ENCODE measurements around the gene DENND10.

Gene DENND10

GRCh38 chr10:119112056-119112455, 8.1 kb downstream of the DENND10 start:
- no peak for TF ChIP-seq CTCF (IDR thresholded peaks at IDR 0.05; ENCODE audit: low read length, missing control alignments)
- DNase-seq (ENCODE audit: low read depth): peak; percentile 48
- no peak overlapping the region for H3K4me3 ChIP-seq (replicated peaks; ENCODE audit: low read depth, low read length)

- no peak for TF ChIP-seq CTCF (IDR thresholded peaks at IDR 0.05; ENCODE audit: low read length, missing control alignments)
- peak; percentile 98 for DNase-seq (ENCODE audit: low read depth)
- H3K4me3 ChIP-seq (replicated peaks; ENCODE audit: low read depth, low read length): no peak overlapping the region
Measured at GRCh38 chr10:119113751-119114732, 10.1 kb downstream of the DENND10 start.

- DNase-seq (ENCODE audit: low read depth): peak; percentile 58
- H3K4me3 ChIP-seq (replicated peaks; ENCODE audit: low read depth, low read length): no peak overlapping the region
- no peak for TF ChIP-seq CTCF (IDR thresholded peaks at IDR 0.05; ENCODE audit: low read length, missing control alignments)
Measured at GRCh38 chr10:119115926-119116325, 12.0 kb downstream of the DENND10 start.

GRCh38 chr10:119116326-119116951, 12.5 kb downstream of the DENND10 start:
- H3K4me3 ChIP-seq (replicated peaks; ENCODE audit: low read depth, low read length): no peak overlapping the region
- peak; percentile 58 for DNase-seq (ENCODE audit: low read depth)

GRCh38 chr10:119118231-119118630, 14.3 kb downstream of the DENND10 start:
- no peak for TF ChIP-seq CTCF (IDR thresholded peaks at IDR 0.05; ENCODE audit: low read length, missing control alignments)
- DNase-seq (ENCODE audit: low read depth): no peak
- no peak overlapping the region for H3K4me3 ChIP-seq (replicated peaks; ENCODE audit: low read depth, low read length)

More at GRCh38 chr10:119116326-119116951, 12.5 kb downstream of the DENND10 start:
- TF ChIP-seq CTCF (IDR thresholded peaks at IDR 0.05; ENCODE audit: low read length, missing control alignments): no peak

- no peak for TF ChIP-seq CTCF (IDR thresholded peaks at IDR 0.05; ENCODE audit: low read length, missing control alignments)
- no peak overlapping the region for H3K4me3 ChIP-seq (replicated peaks; ENCODE audit: low read depth, low read length)
Measured at GRCh38 chr10:119119400-119119799, 15.5 kb downstream of the DENND10 start.

More at GRCh38 chr10:119119400-119119799, 15.5 kb downstream of the DENND10 start:
- no peak for DNase-seq (ENCODE audit: low read depth)

Measured in fibroblast of pulmonary artery (primary cell).